SK-N-SH (cell line): ENCODE results near the gene ABCC3. TPM values are rescaled to one million over a fixed set of nuclear protein-coding genes. Genes with fewer than 3 reads are reported as not detected.

ENCODE experiments used
- CTCF ChIA-PET: fragments of 300-600, 350-600 bp; formaldehyde crosslinking; extraction: SDS; loops from one replicate; lab custom pipeline; 2021; lab: Yijun Ruan, JAX
- POLR2A ChIA-PET: fragments of 350-600 bp; sonication (Branson Sonifier 250); formaldehyde crosslinking; extraction: SDS; loops from one replicate; lab custom pipeline; 2020; ENCODE audit warnings: antibody characterized with exemption, inconsistent platforms; lab: Yijun Ruan, JAX
- DNase-seq: peaks from one replicate; pipeline ENCODE4 v3.0.0; 2012
- H2AFZ ChIP-seq: fragments of 200-600 bp; sonication (generic); 2 replicates; pipeline ENCODE4 v1.8.1; 2016; ENCODE audit warnings: antibody characterized with exemption, mild to moderate bottlenecking, low read depth
- H3F3A ChIP-seq: fragments of 200-600 bp; sonication (generic); replicated peaks from 2 replicates; pipeline ENCODE3; 2016; ENCODE audit warnings: antibody characterized with exemption, mild to moderate bottlenecking; ENCODE audit not compliant: insufficient read depth
- H3K27ac ChIP-seq, 2 experiments: fragments of 200-500 bp in 1 of 2; fragments of 200-600 bp in 1 of 2; sonication (Bioruptor generic) in 1 of 2; sonication (generic), shearing (Covaris generic) in 1 of 2; 2 replicates each; pipeline versions ENCODE4 v1.5.1 to v1.6.1; 2014 to 2016; ENCODE audit warnings: low read depth in 2 of 2, inconsistent platforms in 1 of 2, low read length in 1 of 2, mild to moderate bottlenecking in 1 of 2, mixed read lengths in 1 of 2
- H3K27me3 ChIP-seq: fragments of 200-600 bp; sonication (generic), shearing (Covaris generic); 2 replicates; pipeline ENCODE4 v1.6.1; 2016; ENCODE audit warnings: mixed run types; ENCODE audit not compliant: insufficient read depth
- H3K36me3 ChIP-seq, 2 experiments: fragments of 200-500 bp in 1 of 2; fragments of 200-600 bp in 1 of 2; sonication (Bioruptor generic) in 1 of 2; sonication (generic) in 1 of 2; replicated peaks in 1 of 2; 2 replicates each; pipeline versions ENCODE3 to v1.5.1; 2014 to 2016; ENCODE audit warnings: low read length in 1 of 2, mild to moderate bottlenecking in 1 of 2; ENCODE audit not compliant: insufficient read depth in 2 of 2, control insufficient read depth in 1 of 2
- H3K4me1 ChIP-seq, 2 experiments: fragments of 200-500 bp in 1 of 2; fragments of 200-600 bp in 1 of 2; sonication (Bioruptor generic) in 1 of 2; sonication (generic), shearing (Covaris generic) in 1 of 2; 2 replicates each; pipeline versions ENCODE4 v1.5.1 to v1.6.1; 2014 to 2016; ENCODE audit warnings: low read depth in 1 of 2, low read length in 1 of 2, mixed run types in 1 of 2; ENCODE audit not compliant: insufficient read depth in 2 of 2, control insufficient read depth in 1 of 2
- H3K4me2 ChIP-seq: fragments of 200-600 bp; sonication (generic), shearing (Covaris generic); 2 replicates; pipeline ENCODE4 v1.6.1; 2017; ENCODE audit warnings: mixed run types
- H3K4me3 ChIP-seq, 2 experiments: fragments of 200-500 bp in 1 of 2; fragments of 200-600 bp in 1 of 2; sonication (Bioruptor generic) in 1 of 2; sonication (generic), shearing (Covaris generic) in 1 of 2; 2 replicates each; pipeline versions ENCODE4 v1.5.1 to v1.8.1; 2014 to 2016; ENCODE audit warnings: low read depth in 2 of 2, inconsistent platforms in 1 of 2, low read length in 1 of 2, mild to moderate bottlenecking in 1 of 2, mixed read lengths in 1 of 2, moderate library complexity in 1 of 2
- H3K79me2 ChIP-seq: fragments of 200-600 bp; sonication (generic); 2 replicates; pipeline ENCODE4 v1.8.1; 2017; ENCODE audit warnings: mild to moderate bottlenecking; ENCODE audit not compliant: insufficient read depth
- H3K9ac ChIP-seq: fragments of 200-600 bp; sonication (generic); 2 replicates; pipeline ENCODE4 v1.6.1; 2017; ENCODE audit warnings: mixed run types
- H3K9me2 ChIP-seq: fragments of 200-600 bp; sonication (generic); 2 replicates; pipeline ENCODE4 v1.6.1; 2017; ENCODE audit warnings: mixed run types
- H3K9me3 ChIP-seq: fragments of 200-600 bp; sonication (generic); 2 replicates; pipeline ENCODE4 v1.6.1; 2017; ENCODE audit warnings: mixed run types, mild to moderate bottlenecking, moderate library complexity
- H4K20me1 ChIP-seq: fragments of 200-600 bp; sonication (generic); 2 replicates; pipeline ENCODE4 v1.6.1; 2017; ENCODE audit warnings: mild to moderate bottlenecking, mixed run types; ENCODE audit not compliant: insufficient read depth
- CTCF ChIP-seq: fragments of 200-600 bp; sonication (generic); IDR thresholded peaks from 2 replicates; pipeline ENCODE4 v1.6.1; 2017; ENCODE audit warnings: antibody characterized with exemption, mild to moderate bottlenecking, moderate library complexity
- ELF1 ChIP-seq: IDR thresholded peaks from 2 replicates; pipeline ENCODE4 v1.4.0; 2012
- GABPA ChIP-seq: IDR thresholded peaks from 2 replicates; pipeline ENCODE4 v1.4.0; 2012; ENCODE audit warnings: low read depth, mild to moderate bottlenecking
- GATA2 ChIP-seq: sonication (generic); formaldehyde crosslinking; IDR thresholded peaks from 2 replicates; pipeline ENCODE4 v1.5.0; 2020; ENCODE audit warnings: mild to moderate bottlenecking, missing genetic modification reagents
- IRF3 ChIP-seq: fragments of 150-350 bp; IDR thresholded peaks from 2 replicates; pipeline ENCODE4 v1.6.1; 2016; ENCODE audit warnings: mild to moderate bottlenecking, low read depth, low read length
- JUND ChIP-seq: IDR thresholded peaks from 2 replicates; pipeline ENCODE4 v1.4.0; 2012
- MAX ChIP-seq: IDR thresholded peaks from 2 replicates; pipeline ENCODE4 v1.4.0; 2012; ENCODE audit warnings: low read depth
- MXI1 ChIP-seq: IDR thresholded peaks from 2 replicates; pipeline ENCODE4 v1.6.1; 2012; ENCODE audit warnings: mild to moderate bottlenecking, low read depth, low read length, improper control_type of control experiment
- POLR2AphosphoS5 ChIP-seq: IDR thresholded peaks from 2 replicates; pipeline ENCODE4 v1.6.1; 2012; ENCODE audit warnings: low read depth, low read length
- RAD21 ChIP-seq: IDR thresholded peaks from 2 replicates; pipeline ENCODE4 v1.6.1; 2012; ENCODE audit warnings: mild to moderate bottlenecking, low read length
- RFX5 ChIP-seq: IDR thresholded peaks from 2 replicates; pipeline ENCODE4 v1.6.1; 2012; ENCODE audit warnings: mild to moderate bottlenecking, improper control_type of control experiment, low read length
- RXRA ChIP-seq: IDR thresholded peaks from 2 replicates; pipeline ENCODE4 v1.4.0; 2012; ENCODE audit warnings: low read depth, mild to moderate bottlenecking, borderline replicate concordance
- TEAD4 ChIP-seq: IDR thresholded peaks from 2 replicates; pipeline ENCODE4 v1.4.0; 2012; ENCODE audit warnings: mild to moderate bottlenecking, borderline replicate concordance; ENCODE audit not compliant: insufficient read depth
- WGBS: methylation state at CpG from one replicate; pipeline ENCODE4 v1.1.6; 2017; ENCODE audit warnings: low lambda C conversion rate; 5-methylcytosine and 5-hydroxymethylcytosine counted together
- polyA plus RNA-seq, 3 experiments: library from polyadenylated mRNA; depleted of rRNA; stranded (reverse); fragments of >200 nt; gene quantifications; 2 replicates each; pipeline ENCODE4 v1.2.3, GENCODE V29; 2012

ABCC3 gene
- polyA plus RNA-seq, 1 of the 3 experiments (the other 2 are of a cell fraction) = 185 TPM

- H3K27me3 ChIP-seq = no peaks in the 10 kb centered on the region
- no peak overlapping the region for H2AFZ ChIP-seq
- no peak overlapping the region for H3K9ac ChIP-seq
- H3K9me3 ChIP-seq = no peaks in the 10 kb centered on the region
- H3K79me2 ChIP-seq = no peaks in the 10 kb centered on the region
- H3F3A ChIP-seq = no peaks in the 10 kb centered on the region
- no peaks in the 10 kb centered on the region for H3K9me2 ChIP-seq
- H3K36me3 ChIP-seq = no peaks in the 10 kb centered on the region
- 90% methylated on average over 7 of the region's 7 CpGs for WGBS
- no peak overlapping the region for H3K27ac ChIP-seq
- TF ChIP-seq ELF1 = no peak
- no peak for TF ChIP-seq CTCF
- TF ChIP-seq POLR2AphosphoS5 = no peak
- no peak for TF ChIP-seq RXRA
- TF ChIP-seq RAD21 = no peak
- TF ChIP-seq JUND = no peak
- TF ChIP-seq MXI1 = no peak
- TF ChIP-seq IRF3 = no peak
- TF ChIP-seq, all 33 proteins: peak for 0
- H3K4me3 ChIP-seq = no peak overlapping the region
- H3K4me2 ChIP-seq = no peak overlapping the region
- POLR2A ChIA-PET = no interaction called here
- CTCF ChIA-PET = interaction anchor here (2.8 to 22.2 kb wide), 4 partner anchors 10 to 69 kb away, joined by 11 to 1212 read pairs (median 209); partner anchors contain the start of genes ABCC3, CACNA1G and SPATA20
- H3K4me1 ChIP-seq = peaks cover 6 to 32% of the 10 kb centered on the region in 2 experiments; a peak in 2 of 4 replicates
- DNase-seq = no peak
- H4K20me1 ChIP-seq = no peaks in the 10 kb centered on the region
Observed at GRCh38 chr17:50615828-50616227, 18.9 kb upstream of the ABCC3 start.

- POLR2A ChIA-PET = no interaction called here
- TF ChIP-seq TEAD4 = no peak
- TF ChIP-seq RXRA = no peak
- TF ChIP-seq GABPA = no peak
- 0 out of 2 replicates have a peak, but pooled peaks have one; percentile 24 for TF ChIP-seq MAX
- no peak for TF ChIP-seq GATA2
- TF ChIP-seq RAD21 = no peak
- no peak for TF ChIP-seq RFX5
- Histone ChIP-seq H2AFZ (no peak overlapping the region), H3K9ac (no peak overlapping the region), H3F3A (no peaks in the 10 kb centered on the region), H3K36me3 (no peaks in the 10 kb centered on the region), H3K27me3 (no peaks in the 10 kb centered on the region), H4K20me1 (no peaks in the 10 kb centered on the region), H3K27ac (no peak overlapping the region), H3K4me2 (no peak overlapping the region), H3K9me3 (no peaks in the 10 kb centered on the region), H3K9me2 (no peaks in the 10 kb centered on the region), H3K4me1 (peaks cover 6 to 39% of the 10 kb centered on the region in 2 experiments; a peak in 2 of 4 replicates), H3K4me3 (no peak overlapping the region), H3K79me2 (no peaks in the 10 kb centered on the region)
- WGBS = 80% methylated on average over 4 of the region's 4 CpGs
- no peak for DNase-seq
- CTCF ChIA-PET = interaction anchor here (0.7 to 22.2 kb wide), 9 partner anchors 8 to 84 kb away, joined by 3 to 1212 read pairs (median 5); partner anchors contain the start of genes ABCC3, CACNA1G and SPATA20
Observed at GRCh38 chr17:50618300-50618699, 16.4 kb upstream of the ABCC3 start.
